ENCODE data around the gene CCDC80. TPM values are rescaled to one million over a fixed set of nuclear protein-coding genes. Genes with fewer than 3 reads are reported as not detected.
"Not testable (repeated sequence)": the region's sequence is repeated elsewhere in the genome, so short reads cannot be mapped to it uniquely, and the experiment has no call there.

The CCDC80 gene
- total RNA-seq, 1 experiment from 2014 or later = 288 TPM

GRCh38 chr3:112585782-112586181, 55.2 kb downstream of the CCDC80 start:
- DNase-seq (ENCODE audit: low read depth) = no peak

- no peak for DNase-seq (ENCODE audit: low read depth)
These were observed 57.8 kb downstream of the CCDC80 start for GRCh38 chr3:112583105-112583504.

GRCh38 chr3:112582244-112582874, 58.6 kb downstream of the CCDC80 start:
- DNase-seq (ENCODE audit: low read depth) = peak; percentile 71

- peak; percentile 57 for DNase-seq (ENCODE audit: low read depth)
These were observed 61.2 kb downstream of the CCDC80 start for GRCh38 chr3:112579697-112580096.

GRCh38 chr3:112579232-112579631, 61.7 kb downstream of the CCDC80 start:
- DNase-seq (ENCODE audit: low read depth) = no peak

- DNase-seq (ENCODE audit: low read depth) = no peak
These were observed 68.2 kb downstream of the CCDC80 start for GRCh38 chr3:112572701-112573100.

GRCh38 chr3:112569265-112569664, 71.7 kb downstream of the CCDC80 start:
- no peak for DNase-seq (ENCODE audit: low read depth)

- peak; percentile 79 for DNase-seq (ENCODE audit: low read depth)
These were observed 72.3 kb downstream of the CCDC80 start for GRCh38 chr3:112568642-112569041.

GRCh38 chr3:112564940-112565305, 76.0 kb downstream of the CCDC80 start:
- DNase-seq (ENCODE audit: low read depth) = no peak

- DNase-seq (ENCODE audit: low read depth) = not testable (repeated sequence)
These were observed 76.5 kb downstream of the CCDC80 start for GRCh38 chr3:112564247-112564939.

- DNase-seq (ENCODE audit: low read depth) = peak; percentile 99
These were observed 79.0 kb downstream of the CCDC80 start, which contains the start of the genes ATG3 and SLC35A5 for GRCh38 chr3:112561734-112562529. Gene ATG3, minus strand, starts transcription at chr3:112561962. Its CDS starts 434 bp downstream, at chr3:112561528. Gene SLC35A5, plus strand, starts transcription at chr3:112562045. Its CDS starts 1,359 bp downstream, at chr3:112563404.

GRCh38 chr3:112561484-112561733, 79.5 kb downstream of the CCDC80 start:
- no peak for DNase-seq (ENCODE audit: low read depth)

GRCh38 chr3:112560721-112561483, 80.0 kb downstream of the CCDC80 start:
- peak; percentile 90 for DNase-seq (ENCODE audit: low read depth)

- DNase-seq (ENCODE audit: low read depth) = no peak
These were observed 80.6 kb downstream of the CCDC80 start for GRCh38 chr3:112560307-112560706.

- no peak for DNase-seq (ENCODE audit: low read depth)
These were observed 83.0 kb downstream of the CCDC80 start for GRCh38 chr3:112557976-112558375.

GRCh38 chr3:112555535-112556170, 85.3 kb downstream of the CCDC80 start:
- DNase-seq (ENCODE audit: low read depth) = peak; percentile 17

GRCh38 chr3:112550859-112551258, 90.1 kb downstream of the CCDC80 start:
- DNase-seq (ENCODE audit: low read depth) = no peak
